ENCODE results near the gene PEA15. TPM values are rescaled to one million over a fixed set of nuclear protein-coding genes. Genes with fewer than 3 reads are reported as not detected.

The PEA15 gene
- total RNA-seq: 10 to 100 TPM; 33.0 to 48.3 TPM

GRCh38 chr1:160205242-160206035 lies at the start of gene PEA15:
TSS of gene PEA15 (plus strand) at chr1:160205384. CDS start at chr1:160211545, 6,161 bp downstream.
- Histone ChIP-seq H3K4me3 (peak within 1 kb of the TSS; percentile 87), H3K4me1 (no peaks in the 10 kb centered on the region), H3K9ac (ENCODE audit: low read depth in 2 of 2, low read length in 2 of 2) (peak within 1 kb of the TSS; percentile 76 to 95), H3K36me3 (no peaks in the 10 kb centered on the region), H3K27me3 (no peaks in the 10 kb centered on the region), H3K9me3 (no peaks in the 10 kb centered on the region), H3K27ac (peak within 1 kb of the TSS; percentile 70)
- intact Hi-C loops (cut with DNase I): no loop called here
- peak; percentile 78 for DNase-seq
- TF ChIP-seq CTCF (IDR thresholded peaks at IDR 0.05): no peak

- no peaks in the 10 kb centered on the region for H3K4me1 ChIP-seq
- H3K4me3 ChIP-seq: no peak overlapping the region
- H3K27me3 ChIP-seq: no peaks in the 10 kb centered on the region
- intact Hi-C loops (cut with DNase I): no loop called here
- H3K36me3 ChIP-seq: no peaks in the 10 kb centered on the region
- DNase-seq: no peak
- no peaks in the 10 kb centered on the region for H3K9me3 ChIP-seq
- no peak overlapping the region for H3K9ac ChIP-seq (ENCODE audit: low read depth in 2 of 2, low read length in 2 of 2)
- no peak overlapping the region for H3K27ac ChIP-seq
- no peak for TF ChIP-seq CTCF (IDR thresholded peaks at IDR 0.05)
These were observed 48.8 kb upstream of the PEA15 start for GRCh38 chr1:160156361-160156760.

DNA sequence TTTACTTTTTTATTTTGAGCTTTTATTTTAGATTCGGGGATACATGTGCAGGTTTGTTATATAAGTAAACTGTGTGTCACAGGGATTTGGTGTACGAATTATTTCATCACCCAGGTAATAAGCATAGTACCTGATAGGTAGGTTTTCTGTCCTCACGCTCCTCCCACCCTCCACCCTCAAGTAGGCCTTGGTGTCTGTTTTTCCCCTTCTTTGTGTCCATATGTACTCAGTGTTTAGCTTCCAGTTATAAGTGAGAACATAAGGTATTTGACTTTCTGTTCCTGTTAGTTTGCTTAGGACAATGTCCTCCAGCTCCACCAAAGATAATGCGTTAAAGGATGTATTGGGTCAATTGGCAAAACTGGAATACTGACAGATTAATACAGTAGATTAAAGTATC lies 48.0 kb upstream of the PEA15 start:
- intact Hi-C loops (cut with DNase I): no loop called here
- no peak for TF ChIP-seq CTCF (IDR thresholded peaks at IDR 0.05)
- no peak for DNase-seq

GRCh38 chr1:160158031-160158430 lies 47.2 kb upstream of the PEA15 start:
- DNase-seq: no peak
- H3K9ac ChIP-seq (ENCODE audit: low read depth in 2 of 2, low read length in 2 of 2): no peak overlapping the region
- no peak overlapping the region for H3K27ac ChIP-seq
- no peaks in the 10 kb centered on the region for H3K9me3 ChIP-seq
- no peak for TF ChIP-seq CTCF (IDR thresholded peaks at IDR 0.05)
- intact Hi-C loops (cut with DNase I): no loop called here
- no peaks in the 10 kb centered on the region for H3K4me1 ChIP-seq
- no peaks in the 10 kb centered on the region for H3K27me3 ChIP-seq
- H3K4me3 ChIP-seq: no peak overlapping the region
- no peaks in the 10 kb centered on the region for H3K36me3 ChIP-seq

More for the DNA sequence above, 48.0 kb upstream of the PEA15 start:
- Histone ChIP-seq H3K27ac (no peak overlapping the region), H3K4me3 (no peak overlapping the region), H3K36me3 (no peaks in the 10 kb centered on the region), H3K9me3 (no peaks in the 10 kb centered on the region), H3K9ac (ENCODE audit: low read depth in 2 of 2, low read length in 2 of 2) (no peak overlapping the region), H3K27me3 (no peaks in the 10 kb centered on the region), H3K4me1 (no peaks in the 10 kb centered on the region)

- H3K9me3 ChIP-seq: no peaks in the 10 kb centered on the region
- H3K36me3 ChIP-seq: no peaks in the 10 kb centered on the region
- no peaks in the 10 kb centered on the region for H3K4me1 ChIP-seq
- H3K4me3 ChIP-seq: no peak overlapping the region
- intact Hi-C loops (cut with DNase I): no loop called here
- H3K27ac ChIP-seq: no peak overlapping the region
- no peak for DNase-seq
- H3K27me3 ChIP-seq: no peaks in the 10 kb centered on the region
- H3K9ac ChIP-seq (ENCODE audit: low read depth in 2 of 2, low read length in 2 of 2): no peak overlapping the region
- no peak for TF ChIP-seq CTCF (IDR thresholded peaks at IDR 0.05)
These were observed 46.6 kb upstream of the PEA15 start for GRCh38 chr1:160158534-160158933.

Measured in colonic mucosa (tissue), 4 donors.